NB4 (cell line): ENCODE data around the gene TIMM29.

Experiments
- DNase-seq: peaks from one replicate; pipeline ENCODE4 v3.0.0; 2010; ENCODE audit warnings: low read depth
- H3K4me3 ChIP-seq: one replicate; pipeline ENCODE4 v1.5.1; 2011; ENCODE audit warnings: mild to moderate bottlenecking, low read depth, low read length, moderate library complexity
- MYC ChIP-seq: IDR thresholded peaks from 2 replicates; pipeline ENCODE4 v1.6.1; 2011; ENCODE audit warnings: low read depth, low read length
- POLR2A ChIP-seq: IDR thresholded peaks from 2 replicates; pipeline ENCODE4 v1.6.1; 2011; ENCODE audit warnings: mild to moderate bottlenecking; ENCODE audit not compliant: insufficient read length; ENCODE audit errors: extremely low read depth
- TF ChIP-seq, protein P1 (sequence below): IDR thresholded peaks from 2 replicates; pipeline ENCODE4 v1.6.1; 2011; ENCODE audit warnings: low read depth, low read length
- TF ChIP-seq, protein P2 (sequence below): IDR thresholded peaks from one replicate; pipeline ENCODE4 v1.5.1; 2012; ENCODE audit warnings: low read depth, low read length

Gene TIMM29

DNA sequence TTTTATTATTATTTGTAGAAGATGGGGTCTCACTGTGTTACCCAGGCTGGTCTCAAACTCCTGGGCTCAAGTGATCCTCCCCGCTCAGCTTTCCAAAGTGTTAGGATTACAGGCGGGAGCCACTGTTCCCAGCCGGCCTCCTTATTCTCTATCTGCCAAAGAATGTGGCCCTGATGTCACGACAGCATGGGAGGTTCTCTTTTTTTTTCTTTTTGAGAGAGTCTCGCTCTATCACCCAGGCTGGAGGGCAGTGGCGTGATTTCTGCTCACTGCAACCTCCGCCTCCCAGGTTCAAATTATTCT, 33.7 kb upstream of the TIMM29 start:
- H3K4me3 ChIP-seq: no peak overlapping the region
- no peak for DNase-seq

DNA sequence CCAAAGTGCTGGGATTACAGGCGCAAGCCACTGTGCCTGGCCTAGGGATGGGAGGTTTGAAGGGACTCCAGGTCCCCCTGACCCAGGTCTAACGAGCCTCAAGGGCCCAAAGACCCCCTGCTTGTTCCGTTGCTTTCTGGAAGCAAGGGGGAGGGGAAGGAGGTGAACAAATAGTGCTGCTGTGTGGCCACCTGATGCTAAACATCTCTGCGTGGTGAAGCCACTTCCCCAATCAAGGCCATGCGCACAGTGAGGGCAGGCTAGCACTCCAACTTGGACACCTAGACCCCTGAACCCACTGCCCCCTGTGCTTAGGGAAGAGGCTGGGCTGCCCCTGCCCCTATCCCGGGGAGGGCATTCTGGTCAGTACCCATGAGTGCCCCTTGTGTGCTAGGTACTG, 33.2 kb upstream of the TIMM29 start:
- no peak for DNase-seq
- H3K4me3 ChIP-seq: no peak overlapping the region
- TF ChIP-seq, protein P1, sequence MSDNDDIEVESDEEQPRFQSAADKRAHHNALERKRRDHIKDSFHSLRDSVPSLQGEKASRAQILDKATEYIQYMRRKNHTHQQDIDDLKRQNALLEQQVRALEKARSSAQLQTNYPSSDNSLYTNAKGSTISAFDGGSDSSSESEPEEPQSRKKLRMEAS: no peak
- TF ChIP-seq MYC: no peak
- TF ChIP-seq POLR2A: no peak
- TF ChIP-seq, protein P2, sequence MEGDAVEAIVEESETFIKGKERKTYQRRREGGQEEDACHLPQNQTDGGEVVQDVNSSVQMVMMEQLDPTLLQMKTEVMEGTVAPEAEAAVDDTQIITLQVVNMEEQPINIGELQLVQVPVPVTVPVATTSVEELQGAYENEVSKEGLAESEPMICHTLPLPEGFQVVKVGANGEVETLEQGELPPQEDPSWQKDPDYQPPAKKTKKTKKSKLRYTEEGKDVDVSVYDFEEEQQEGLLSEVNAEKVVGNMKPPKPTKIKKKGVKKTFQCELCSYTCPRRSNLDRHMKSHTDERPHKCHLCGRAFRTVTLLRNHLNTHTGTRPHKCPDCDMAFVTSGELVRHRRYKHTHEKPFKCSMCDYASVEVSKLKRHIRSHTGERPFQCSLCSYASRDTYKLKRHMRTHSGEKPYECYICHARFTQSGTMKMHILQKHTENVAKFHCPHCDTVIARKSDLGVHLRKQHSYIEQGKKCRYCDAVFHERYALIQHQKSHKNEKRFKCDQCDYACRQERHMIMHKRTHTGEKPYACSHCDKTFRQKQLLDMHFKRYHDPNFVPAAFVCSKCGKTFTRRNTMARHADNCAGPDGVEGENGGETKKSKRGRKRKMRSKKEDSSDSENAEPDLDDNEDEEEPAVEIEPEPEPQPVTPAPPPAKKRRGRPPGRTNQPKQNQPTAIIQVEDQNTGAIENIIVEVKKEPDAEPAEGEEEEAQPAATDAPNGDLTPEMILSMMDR: no peak

More for the DNA sequence above, 33.7 kb upstream of the TIMM29 start:
- TF ChIP-seq POLR2A: no peak

DNA sequence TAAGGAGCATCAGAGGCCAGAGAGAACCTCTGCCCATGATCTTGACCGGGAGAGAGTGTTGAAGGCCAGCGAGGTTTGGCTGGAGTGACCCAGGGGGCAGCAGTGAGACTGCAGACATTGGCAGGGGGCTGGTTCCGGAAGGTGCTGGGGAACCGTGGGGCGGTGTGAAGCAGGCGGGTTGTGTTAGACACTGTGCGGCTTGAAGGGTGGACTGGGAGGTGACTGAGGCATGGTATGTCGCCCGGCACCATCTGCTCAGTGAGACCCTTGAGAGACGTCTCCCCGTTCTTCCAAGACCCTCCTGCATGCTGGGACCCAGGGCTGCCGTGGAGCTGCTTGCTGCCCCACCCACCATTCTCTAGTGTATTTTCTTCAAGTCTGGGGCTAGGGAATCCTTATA, 32.7 kb upstream of the TIMM29 start:
- TF ChIP-seq POLR2A (no peak), MYC (no peak)
- TF ChIP-seq, protein P1: no peak
- TF ChIP-seq, protein P2: peak; percentile 24
- no peak for DNase-seq
- no peak overlapping the region for H3K4me3 ChIP-seq

DNA sequence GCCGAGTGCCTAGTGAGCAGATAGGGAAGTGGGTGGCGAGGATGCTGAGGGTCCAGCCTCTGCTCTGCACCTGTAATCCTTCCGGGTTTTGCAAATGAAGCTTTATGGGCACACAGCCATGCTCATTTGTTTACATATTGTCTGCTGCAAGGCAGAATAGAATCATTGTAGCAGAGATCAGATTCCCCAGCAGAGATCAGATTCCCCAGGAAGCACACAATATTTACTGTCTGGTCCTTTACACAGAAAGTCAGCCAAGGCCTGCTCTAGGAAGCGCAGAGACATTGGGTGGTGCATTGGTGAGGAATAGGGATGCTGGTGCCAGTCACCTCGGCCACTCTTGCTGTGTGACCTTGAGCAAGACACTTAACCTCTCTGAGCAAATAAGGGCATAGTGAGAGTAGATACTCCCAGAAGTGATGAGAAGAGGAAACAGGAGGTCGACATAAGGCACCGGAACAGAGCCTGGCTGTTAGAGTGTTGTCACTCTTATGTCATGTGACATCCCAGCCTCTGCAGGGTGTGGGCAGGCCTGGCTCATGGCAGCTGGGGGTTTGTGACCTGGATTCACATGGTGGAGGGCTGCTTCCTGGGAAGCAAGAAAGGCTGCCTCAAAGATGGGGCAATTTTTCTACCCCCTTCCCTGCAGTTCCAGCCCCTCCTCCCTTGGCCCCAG, 31.6 kb upstream of the TIMM29 start:
- TF ChIP-seq, protein P1: peak; percentile 45
- TF ChIP-seq POLR2A: no peak
- peak; percentile 37 for DNase-seq
- no peak overlapping the region for H3K4me3 ChIP-seq

DNA sequence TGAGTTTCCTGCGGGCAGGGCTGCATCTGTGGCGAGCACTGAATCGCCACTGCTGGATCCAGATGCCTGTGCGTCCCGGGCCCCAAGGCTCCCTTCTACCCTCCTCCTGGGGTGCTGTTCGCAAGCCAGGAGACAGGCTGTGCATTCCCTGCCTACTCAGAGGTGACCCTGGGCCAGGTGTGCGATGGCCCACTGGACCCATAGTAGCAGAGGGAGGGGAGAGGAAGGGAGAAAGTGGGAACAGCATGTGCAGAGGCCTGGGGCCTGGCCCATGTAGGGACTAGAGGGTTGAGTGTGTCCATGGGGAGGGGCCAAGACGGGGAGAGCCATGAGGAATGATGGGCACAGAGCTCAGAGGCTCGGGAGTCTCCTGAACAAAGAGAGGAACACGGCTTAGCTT, 30.0 kb upstream of the TIMM29 start:
- H3K4me3 ChIP-seq: no peak overlapping the region
- no peak for DNase-seq
- no peak for TF ChIP-seq MYC
- TF ChIP-seq, protein P2: no peak
- TF ChIP-seq POLR2A: no peak
- TF ChIP-seq, protein P1: no peak

DNA sequence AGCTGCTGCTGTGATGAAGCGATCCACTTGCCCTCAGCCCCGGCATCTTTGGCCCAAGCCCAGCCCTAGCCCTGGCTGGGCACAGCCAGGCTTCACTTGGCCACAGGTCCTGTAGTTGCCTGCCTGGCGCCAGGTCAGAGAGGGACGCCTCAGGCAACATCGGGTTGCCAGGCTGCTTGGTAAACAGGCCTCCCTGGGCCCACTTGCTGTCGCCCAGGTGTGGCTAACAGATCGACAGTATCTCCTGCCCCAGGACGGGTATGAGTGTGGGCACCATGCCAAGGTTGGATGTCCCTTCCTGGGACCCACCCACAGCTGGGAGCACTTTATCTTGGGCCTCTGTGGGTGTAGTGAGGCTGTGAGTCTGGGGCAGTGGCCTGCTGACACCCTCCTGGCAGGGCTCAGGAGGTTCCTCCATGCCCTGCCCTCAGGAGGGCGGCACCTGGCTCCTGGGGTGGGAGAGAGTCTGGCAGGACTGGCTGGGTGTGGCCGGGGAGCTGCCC, 29.4 kb upstream of the TIMM29 start:
- DNase-seq: no peak
- H3K4me3 ChIP-seq: no peak overlapping the region
- TF ChIP-seq POLR2A (no peak), MYC (no peak)
- TF ChIP-seq, protein P2: no peak
- TF ChIP-seq, protein P1: no peak

DNA sequence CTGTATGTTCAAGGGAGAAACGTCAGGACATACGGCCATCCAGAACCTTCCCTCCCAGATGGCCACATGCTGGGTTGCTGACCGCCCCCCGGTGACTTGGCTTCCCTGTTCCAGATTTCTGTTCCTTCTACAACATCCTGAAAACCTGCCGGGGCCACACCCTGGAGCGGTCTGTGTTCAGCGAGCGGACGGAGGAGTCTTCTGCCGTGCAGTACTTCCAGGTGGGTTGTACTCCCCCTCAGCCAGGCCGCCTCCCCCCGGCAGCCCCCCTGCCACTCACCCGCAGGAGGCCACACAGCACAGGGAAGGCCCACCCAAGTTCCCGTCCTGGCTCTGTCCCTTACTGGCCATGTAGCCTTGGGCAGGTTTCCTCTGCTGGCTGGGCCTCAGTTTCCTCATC, 20.7 kb upstream of the TIMM29 start:
- TF ChIP-seq, protein P2: no peak
- TF ChIP-seq MYC: no peak
- no peak for TF ChIP-seq POLR2A
- TF ChIP-seq, protein P1: no peak
- no peak overlapping the region for H3K4me3 ChIP-seq
- DNase-seq: no peak
